ENCODE results near the gene RPS29. TPM values are rescaled to one million over a fixed set of nuclear protein-coding genes. Genes with fewer than 3 reads are reported as not detected.
A peak's percentile ranks its signal among the peaks of the same experiment; 100 is the strongest.

The RPS29 gene
- total and polyA plus RNA-seq, 2 of the 13 experiments (the other 11 are each of a cell fraction or from before 2014, with no cell fraction given), result 4,303 to 8,215 TPM

GRCh38 chr14:49585803-49586672 is at the start of gene RPS29 (continued):
- TF ChIP-seq TSC22D2 (CRISPR knock-in tag; IDR thresholded peaks at IDR 0.05; ENCODE audit: borderline replicate concordance), result 0 out of 2 replicates have a peak, but pooled peaks have one; percentile 17
- no peak for TF ChIP-seq ZNF549 (CRISPR knock-in tag; IDR thresholded peaks at IDR 0.05)
- no peak for TF ChIP-seq MLLT10 (CRISPR knock-in tag; IDR thresholded peaks at IDR 0.05)
- TF ChIP-seq YEATS2 (CRISPR knock-in tag; IDR thresholded peaks at IDR 0.05; ENCODE audit: borderline replicate concordance), result peak; percentile 87; the same call in 1 of the 2 replicates
- no peak for TF ChIP-seq ZNF761 (CRISPR knock-in tag; conservative IDR thresholded peaks at IDR 0.05)
- 0 out of 2 replicates have a peak, but pooled peaks have one; percentile 52 for TF ChIP-seq ZNF225 (CRISPR knock-in tag; IDR thresholded peaks at IDR 0.05)
- TF ChIP-seq GLMP (CRISPR knock-in tag; IDR thresholded peaks at IDR 0.05; ENCODE audit: borderline replicate concordance), result no peak
- no peak for TF ChIP-seq ZNF878 (CRISPR knock-in tag; IDR thresholded peaks at IDR 0.05)
- TF ChIP-seq THAP7 (CRISPR knock-in tag; IDR thresholded peaks at IDR 0.05), result no peak
- TF ChIP-seq RNF219 (CRISPR knock-in tag; IDR thresholded peaks at IDR 0.05), result no peak
- TF ChIP-seq HNRNPLL (IDR thresholded peaks at IDR 0.05; ENCODE audit: low read depth, low read length, poor library complexity, severe bottlenecking), result peak; percentile 59
- TF ChIP-seq SMAD9 (CRISPR knock-in tag; IDR thresholded peaks at IDR 0.05), result no peak
- TF ChIP-seq ZNF24 (IDR thresholded peaks at IDR 0.05), result no peak; the same call in 1 of the 2 replicates
- TF ChIP-seq KLF16 (CRISPR knock-in tag; IDR thresholded peaks at IDR 0.05), result peak in 1 of 2 experiments; percentile 40; a peak in 2 of 4 replicates
- no peak; the same call in 1 of the 2 replicates for TF ChIP-seq ZFP90 (CRISPR knock-in tag; IDR thresholded peaks at IDR 0.05; ENCODE audit: borderline replicate concordance)
- peak; percentile 74 for TF ChIP-seq ASH2L (IDR thresholded peaks at IDR 0.05; ENCODE audit: insufficient read length, low read depth, low read length)
- no peak for TF ChIP-seq ZSCAN25 (CRISPR knock-in tag; IDR thresholded peaks at IDR 0.05)
- TF ChIP-seq DMTF1 (CRISPR knock-in tag; IDR thresholded peaks at IDR 0.05), result no peak
- TF ChIP-seq ZNF768 (CRISPR knock-in tag; IDR thresholded peaks at IDR 0.05), result peak; percentile 54; the same call in 1 of the 2 replicates
- no peak for TF ChIP-seq ZNF180 (CRISPR knock-in tag; IDR thresholded peaks at IDR 0.05; ENCODE audit: borderline replicate concordance, low read depth)
- peak; percentile 36; the same call in 1 of the 2 replicates for TF ChIP-seq ZNF746 (CRISPR knock-in tag; IDR thresholded peaks at IDR 0.05)
- TF ChIP-seq XBP1 (CRISPR knock-in tag; IDR thresholded peaks at IDR 0.05), result peak; percentile 90; the same call in 1 of the 2 replicates
